Esophagus muscularis mucosa (tissue), 4 donors: ENCODE data around the gene DNAJC21. TPM values are rescaled to one million over a fixed set of nuclear protein-coding genes. Genes with fewer than 3 reads are reported as not detected.

Source experiments
- DNase-seq: peaks from one replicate; pipeline ENCODE4 v3.0.0-alpha.2; 2017; ENCODE audit errors: extremely low spot score
- H3K27ac ChIP-seq, 4 donors: fragments of 200-600 bp; sonication (generic); replicated peaks in 1 of 4; 1 replicate in 3 of 4; 2 replicates in 1 of 4; pipeline ENCODE4 v1.5.1; 2016 to 2019; ENCODE audit warnings: mild to moderate bottlenecking in 1 of 4
- H3K27me3 ChIP-seq, 4 donors: fragments of 200-600 bp; sonication (generic); one replicate each; pipeline versions ENCODE4 v1.5.1 to v1.6.0; 2016 to 2019
- H3K36me3 ChIP-seq, 4 donors: fragments of 200-600 bp; sonication (generic); one replicate each; pipeline ENCODE4 v1.5.1; 2016 to 2019
- H3K4me1 ChIP-seq, 4 donors: fragments of 200-600 bp; sonication (generic); one replicate each; pipeline ENCODE4 v1.5.1; 2016 to 2019
- H3K4me3 ChIP-seq, 4 donors: fragments of 200-600 bp; sonication (generic); 1 replicate in 2 of 4; 2 replicates in 2 of 4; pipeline ENCODE4 v1.5.1; 2016 to 2019; ENCODE audit warnings: mild to moderate bottlenecking in 4 of 4, moderate library complexity in 1 of 4
- H3K9me3 ChIP-seq, 4 donors: fragments of 200-600 bp; sonication (generic); 1 replicate in 3 of 4; 2 replicates in 1 of 4; pipeline ENCODE4 v1.5.1; 2016 to 2019
- CTCF ChIP-seq, 3 experiments: fragments of 200-600 bp in 2 of 3; fragments of 450-650 bp in 1 of 3; sonication (generic) in 2 of 3; IDR thresholded peaks; one replicate each; pipeline ENCODE4 v1.5.1; 2017 to 2019; ENCODE audit warnings: antibody characterized with exemption in 3 of 3, mild to moderate bottlenecking in 2 of 3, moderate library complexity in 1 of 3
- EP300 ChIP-seq: sonication (generic); formaldehyde crosslinking; IDR thresholded peaks from one replicate; pipeline ENCODE4 v1.6.1; 2017; ENCODE audit warnings: antibody characterized with exemption
- POLR2A ChIP-seq: fragments of 450-650 bp; IDR thresholded peaks from one replicate; pipeline ENCODE4 v1.6.1; 2017; ENCODE audit warnings: antibody characterized with exemption, moderate library complexity, mild to moderate bottlenecking, low read depth
- POLR2AphosphoS5 ChIP-seq, 2 donors: sonication (generic); formaldehyde crosslinking; IDR thresholded peaks; one replicate each; pipeline ENCODE4 v1.6.1; 2017; ENCODE audit warnings: antibody characterized with exemption in 2 of 2
- WGBS: methylation state at CpG from one replicate; pipeline ENCODE4 v1.1.5; 2018; 5-methylcytosine and 5-hydroxymethylcytosine counted together
- intact Hi-C: fragments of 100-400 bp; cut with DNase I; formaldehyde crosslinking; loops from one replicate; pipeline ENCODE4 v1.15.1; 2023
- total RNA-seq, 4 donors: library from RNA; depleted of rRNA; stranded (reverse); fragments of >200 nt; gene quantifications; one replicate each; pipeline versions ENCODE4 v1.1.0 to v1.2.1, GENCODE V29; 2016

DNAJC21 gene
- 10 to 100 TPM; 54.5 to 85.6 (median 61.5) TPM for total RNA-seq

DNA sequence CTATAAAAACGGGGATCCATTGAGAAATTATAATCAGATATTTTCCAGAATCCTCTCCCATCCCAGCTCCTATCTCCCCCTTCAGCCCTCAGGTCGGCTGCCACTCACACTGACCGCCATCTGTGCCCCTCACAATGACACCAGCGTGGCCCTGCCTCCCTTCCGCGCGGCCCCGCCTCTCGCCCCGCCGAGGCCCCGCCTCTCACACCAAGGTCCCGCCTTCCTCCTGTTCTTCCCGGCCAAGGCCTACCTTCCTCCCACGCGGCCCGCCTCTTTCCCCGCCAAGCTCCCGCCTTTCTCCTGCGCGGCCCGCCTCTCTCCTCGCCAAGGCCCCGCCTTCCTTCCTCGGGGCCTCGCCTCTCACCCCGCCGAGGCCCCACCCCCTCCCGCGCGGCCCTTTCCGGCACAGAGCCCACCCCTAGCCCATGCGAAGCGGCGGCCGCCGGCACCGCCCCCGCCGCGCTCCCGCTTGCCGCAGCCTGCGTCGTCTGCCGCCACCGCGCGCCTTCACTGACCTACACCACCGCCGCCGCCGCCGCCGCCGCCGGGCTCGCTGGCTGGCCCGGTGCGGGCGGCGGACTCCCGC is at the start of gene DNAJC21:
Gene DNAJC21 (plus strand): TSS at position 426 of the 586 bp plus-strand sequence. CDS start 261 bp downstream, outside the sequence.
- peak; percentile 99 for DNase-seq
- intact Hi-C loops, result loop anchor here (10.0 kb wide), 1 partner anchor 924 kb away; the partner anchor contains the start of gene AMACR
- peak within 1 kb of the TSS; percentile 87 to 97 (median 94) for H3K4me3 ChIP-seq
- H3K27ac ChIP-seq, result peak within 1 kb of the TSS; percentile 96 to 98 (median 98)
- no peaks in the 10 kb centered on the region for H3K9me3 ChIP-seq
- WGBS, result under 1% methylated on average over 36 of the region's 63 CpGs
- no peak for TF ChIP-seq EP300
- peak; percentile 56 to 81 for TF ChIP-seq POLR2AphosphoS5 (IDR thresholded peaks at IDR 0.05)
- no peaks in the 10 kb centered on the region for H3K27me3 ChIP-seq
- H3K36me3 ChIP-seq, result peaks cover 6 to 37% (median 30%) of the 10 kb centered on the region in 4 donors
- peaks cover 21 to 36% (median 31%) of the 10 kb centered on the region in 4 donors for H3K4me1 ChIP-seq

- no peaks in the 10 kb centered on the region for H3K27me3 ChIP-seq
- intact Hi-C loops, result no loop called here
- H3K9me3 ChIP-seq, result peaks cover 0 to 7% (median 2%) of the 10 kb centered on the region in 4 donors
- TF ChIP-seq POLR2AphosphoS5 (IDR thresholded peaks at IDR 0.05) (no peak), CTCF (IDR thresholded peaks at IDR 0.05) (no peak), POLR2A (no peak), EP300 (no peak)
- H3K27ac ChIP-seq, result no peak overlapping the region
- H3K36me3 ChIP-seq, result no peaks in the 10 kb centered on the region
- H3K4me3 ChIP-seq, result no peak overlapping the region
- no peaks in the 10 kb centered on the region for H3K4me1 ChIP-seq
- DNase-seq, result no peak
Measured at GRCh38 chr5:34881246-34881645, 48.1 kb upstream of the DNAJC21 start.

DNA sequence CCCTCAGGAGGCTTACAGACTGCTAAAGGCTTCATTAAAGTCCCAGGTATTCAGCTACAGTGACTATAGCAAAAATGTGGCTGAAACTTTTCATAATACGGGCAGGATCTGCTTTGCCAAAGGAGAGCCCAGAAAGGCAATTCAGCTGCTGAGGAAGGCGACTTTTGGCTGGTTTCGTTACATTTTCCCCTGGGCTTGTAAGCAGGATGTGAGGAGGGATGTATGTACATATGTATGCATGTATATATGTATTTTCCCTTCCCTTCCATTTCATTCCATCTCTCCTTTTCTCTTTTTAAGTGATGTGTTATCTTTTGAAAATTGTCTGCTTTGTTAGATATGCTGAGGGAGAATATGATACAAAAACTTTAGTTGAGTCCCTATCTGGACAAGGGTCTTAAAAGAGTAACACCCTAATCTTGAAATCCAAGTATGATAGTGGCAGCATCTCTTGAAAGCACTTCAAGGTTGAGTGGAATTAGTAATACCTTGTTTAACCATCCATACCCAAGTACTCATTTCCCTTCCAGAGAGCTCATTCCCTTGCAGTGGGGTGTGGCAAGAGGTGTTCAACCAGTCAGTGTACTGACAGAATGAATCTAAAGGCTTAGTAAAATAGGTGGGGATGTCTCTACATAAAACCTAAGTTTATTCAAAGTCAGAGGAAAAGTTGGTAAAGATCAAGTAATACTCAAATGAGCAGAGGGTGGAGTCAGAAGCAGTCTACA is 42.8 kb upstream of the DNAJC21 start:
- intact Hi-C loops, result no loop called here
- H3K9me3 ChIP-seq, result no peaks in the 10 kb centered on the region
- DNase-seq, result no peak
- no peaks in the 10 kb centered on the region for H3K36me3 ChIP-seq
- no peaks in the 10 kb centered on the region for H3K27me3 ChIP-seq
- 90% methylated on average over 3 of the region's 3 CpGs for WGBS
- TF ChIP-seq POLR2AphosphoS5 (IDR thresholded peaks at IDR 0.05), result no peak
- TF ChIP-seq EP300, result no peak
- no peak for TF ChIP-seq CTCF (IDR thresholded peaks at IDR 0.05)
- no peak for TF ChIP-seq POLR2A
- H3K27ac ChIP-seq, result no peak overlapping the region
- H3K4me3 ChIP-seq, result no peak overlapping the region
- H3K4me1 ChIP-seq, result no peaks in the 10 kb centered on the region

DNA sequence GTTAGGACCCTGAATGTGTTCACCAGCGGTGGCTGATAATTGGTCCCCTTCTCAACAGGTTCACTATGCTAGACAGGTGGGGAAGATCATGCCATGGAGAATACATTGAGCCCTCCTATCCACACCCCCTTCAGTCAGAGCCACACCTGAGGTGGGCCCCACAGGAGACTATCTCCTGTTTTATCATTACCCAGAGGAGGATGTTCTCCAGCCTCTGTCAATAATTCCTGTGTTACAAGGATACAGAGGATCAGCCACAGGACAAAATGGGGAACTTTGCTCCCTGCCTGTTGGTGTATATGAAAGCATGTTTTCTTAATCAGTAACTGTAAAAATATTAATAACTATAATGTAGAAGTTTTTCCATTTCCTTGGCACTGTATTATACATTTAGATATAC is 40.0 kb upstream of the DNAJC21 start:
- Histone ChIP-seq H3K27ac (no peak overlapping the region), H3K9me3 (no peaks in the 10 kb centered on the region), H3K4me3 (no peak overlapping the region), H3K4me1 (no peaks in the 10 kb centered on the region), H3K36me3 (no peaks in the 10 kb centered on the region), H3K27me3 (no peaks in the 10 kb centered on the region)
- 88% methylated on average over 1 of the region's 1 CpG for WGBS
- no peak for DNase-seq
- no peak for TF ChIP-seq POLR2A
- no peak for TF ChIP-seq POLR2AphosphoS5 (IDR thresholded peaks at IDR 0.05)
- no peak for TF ChIP-seq CTCF (IDR thresholded peaks at IDR 0.05)
- TF ChIP-seq EP300, result no peak
- intact Hi-C loops, result no loop called here

- H3K4me1 ChIP-seq, result no peaks in the 10 kb centered on the region
- H3K27me3 ChIP-seq, result no peaks in the 10 kb centered on the region
- WGBS, result 55% methylated on average over 5 of the region's 5 CpGs
- no peak overlapping the region for H3K4me3 ChIP-seq
- peaks cover 0 to 8% (median 0%) of the 10 kb centered on the region in 4 donors for H3K36me3 ChIP-seq
- DNase-seq, result no peak
- TF ChIP-seq EP300 (no peak), CTCF (IDR thresholded peaks at IDR 0.05) (no peak), POLR2AphosphoS5 (IDR thresholded peaks at IDR 0.05) (peak in 1 of 2 donors; percentile 8), POLR2A (no peak)
- H3K9me3 ChIP-seq, result no peaks in the 10 kb centered on the region
- intact Hi-C loops, result loop anchor here (2.0 kb wide), 1 partner anchor 369 kb away; no protein-coding TSS in a partner anchor
- H3K27ac ChIP-seq, result no peak overlapping the region
Measured at GRCh38 chr5:34891981-34892380, 37.4 kb upstream of the DNAJC21 start.
